Globus pallidus (tissue), 1 donor: Measurements from ENCODE around the gene TNIK.
A peak's percentile ranks its signal among the peaks of the same experiment; 100 is the strongest.

ENCODE experiments used
- DNase-seq: peaks from one replicate; pipeline ENCODE4 v3.0.0-alpha.2; 2015; ENCODE audit warnings: low spot score

The TNIK gene

GRCh38 chr3:171459942-171460724, at the start of gene TNIK:
TSS of gene TNIK (minus strand) at chr3:171460405. CDS start at chr3:171460063, 342 bp downstream.
- peak; percentile 98 for DNase-seq

- no peak for DNase-seq
Measured at GRCh38 chr3:171508676-171509075, 48.5 kb upstream of the TNIK start.

- no peak for DNase-seq
Measured at GRCh38 chr3:171508206-171508605, 48.0 kb upstream of the TNIK start.

GRCh38 chr3:171506743-171507319, 46.6 kb upstream of the TNIK start:
- DNase-seq, result no peak

GRCh38 chr3:171505822-171506333, 45.7 kb upstream of the TNIK start:
- no peak for DNase-seq

GRCh38 chr3:171504376-171504775, 44.2 kb upstream of the TNIK start:
- no peak for DNase-seq

- DNase-seq, result no peak
Measured at GRCh38 chr3:171503817-171504216, 43.6 kb upstream of the TNIK start.

GRCh38 chr3:171498921-171499320, 38.7 kb upstream of the TNIK start:
- no peak for DNase-seq

- DNase-seq, result no peak
Measured at GRCh38 chr3:171497468-171497867, 37.3 kb upstream of the TNIK start.

GRCh38 chr3:171495413-171495812, 35.2 kb upstream of the TNIK start:
- no peak for DNase-seq

- no peak for DNase-seq
Measured at GRCh38 chr3:171494457-171495109, 34.4 kb upstream of the TNIK start.

GRCh38 chr3:171491361-171491760, 31.2 kb upstream of the TNIK start:
- no peak for DNase-seq

- DNase-seq, result no peak
Measured at GRCh38 chr3:171490901-171491300, 30.7 kb upstream of the TNIK start.

GRCh38 chr3:171489348-171489747, 29.1 kb upstream of the TNIK start:
- no peak for DNase-seq

GRCh38 chr3:171488479-171488878, 28.3 kb upstream of the TNIK start:
- DNase-seq, result no peak

- no peak for DNase-seq
Measured at GRCh38 chr3:171487382-171487781, 27.2 kb upstream of the TNIK start.

GRCh38 chr3:171485338-171485737, 25.1 kb upstream of the TNIK start:
- DNase-seq, result no peak

GRCh38 chr3:171481011-171481410, 20.8 kb upstream of the TNIK start:
- DNase-seq, result no peak

GRCh38 chr3:171480526-171480925, 20.3 kb upstream of the TNIK start:
- no peak for DNase-seq

GRCh38 chr3:171476532-171477102, 16.4 kb upstream of the TNIK start:
- DNase-seq, result no peak

GRCh38 chr3:171472552-171472951, 12.3 kb upstream of the TNIK start:
- DNase-seq, result no peak

- DNase-seq, result no peak
Measured at GRCh38 chr3:171470714-171471227, 10.6 kb upstream of the TNIK start.
